A549 treated with AZD2906 at 1 μM for 4 hours (cell line): ENCODE results near the gene POLL. TPM values are rescaled to one million over a fixed set of nuclear protein-coding genes. Genes with fewer than 3 reads are reported as not detected.

Source experiments
- total RNA-seq: library from RNA; stranded (reverse); fragments of 200-300 nt; extraction: Qiagen RNA extraction; gene quantifications from 5 replicates; pipeline ENCODE4 v1.2.3, GENCODE V29; 2022

The POLL gene
- 11.9 to 17.6 TPM (median 17.2 TPM) in 5 replicates for total RNA-seq

GRCh38 chr10:101587725-101588653, at the start of gene POLL, which contains the start of gene DPCD:
Gene POLL, minus strand, starts transcription at chr10:101588257. Its CDS starts 897 bp downstream, at chr10:101587360.
Gene DPCD, plus strand, starts transcription at chr10:101588321. Its CDS starts 16 bp downstream, at chr10:101588337.

Other genes with a start within 250 kb of the POLL start
- gene BTRC, start 234.1 kb downstream of the POLL start, total RNA-seq = 7.6 to 10.1 TPM (median 8.5 TPM) in 5 replicates
- gene DPCD, start 64 bp upstream of the POLL start, total RNA-seq = 30.7 to 38.6 TPM (median 31.7 TPM) in 5 replicates
- 19.2 to 27.2 TPM (median 22.2 TPM) in 5 replicates for gene FBXW4, start 106.9 kb upstream of the POLL start, total RNA-seq
- gene FGF8, start 187.9 kb upstream of the POLL start, total RNA-seq = 0.08 to 0.09 TPM in 2 of 5 replicates, not detected in the others
- gene NPM3, start 195.2 kb upstream of the POLL start, total RNA-seq = 100 to 124 TPM (median 120 TPM) in 5 replicates
- 63.4 to 85.8 TPM (median 65.4 TPM) in 5 replicates for gene OGA, start 230.2 kb upstream of the POLL start, total RNA-seq